ENCODE measurements around the gene DNAH14. TPM values are rescaled to one million over a fixed set of nuclear protein-coding genes. Genes with fewer than 3 reads are reported as not detected.

DNAH14 gene
- total and polyA plus RNA-seq, 2 experiments from 2014 or later = 55.3 to 80.2 TPM

DNA sequence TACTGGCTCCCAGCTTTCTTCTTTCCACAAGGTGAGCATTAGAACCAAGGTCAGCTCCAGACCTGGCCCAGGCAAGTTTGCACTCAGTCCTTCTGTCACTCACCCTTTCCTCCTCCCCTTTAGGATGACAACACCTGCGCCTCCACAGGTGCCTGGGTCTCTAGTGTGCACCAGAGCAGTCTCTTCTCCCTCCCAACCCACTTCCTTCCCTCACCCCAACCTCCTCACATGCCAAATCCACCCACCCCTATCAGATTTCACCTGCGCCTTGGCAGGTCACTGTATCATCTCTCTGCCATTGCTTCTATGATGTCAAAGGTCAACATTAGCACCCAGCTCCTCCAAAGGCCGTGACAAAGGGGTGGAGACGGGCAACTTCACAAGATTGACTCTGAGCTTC lies 460.4 kb downstream of the DNAH14 start (continued):
- TF ChIP-seq, protein P1, sequence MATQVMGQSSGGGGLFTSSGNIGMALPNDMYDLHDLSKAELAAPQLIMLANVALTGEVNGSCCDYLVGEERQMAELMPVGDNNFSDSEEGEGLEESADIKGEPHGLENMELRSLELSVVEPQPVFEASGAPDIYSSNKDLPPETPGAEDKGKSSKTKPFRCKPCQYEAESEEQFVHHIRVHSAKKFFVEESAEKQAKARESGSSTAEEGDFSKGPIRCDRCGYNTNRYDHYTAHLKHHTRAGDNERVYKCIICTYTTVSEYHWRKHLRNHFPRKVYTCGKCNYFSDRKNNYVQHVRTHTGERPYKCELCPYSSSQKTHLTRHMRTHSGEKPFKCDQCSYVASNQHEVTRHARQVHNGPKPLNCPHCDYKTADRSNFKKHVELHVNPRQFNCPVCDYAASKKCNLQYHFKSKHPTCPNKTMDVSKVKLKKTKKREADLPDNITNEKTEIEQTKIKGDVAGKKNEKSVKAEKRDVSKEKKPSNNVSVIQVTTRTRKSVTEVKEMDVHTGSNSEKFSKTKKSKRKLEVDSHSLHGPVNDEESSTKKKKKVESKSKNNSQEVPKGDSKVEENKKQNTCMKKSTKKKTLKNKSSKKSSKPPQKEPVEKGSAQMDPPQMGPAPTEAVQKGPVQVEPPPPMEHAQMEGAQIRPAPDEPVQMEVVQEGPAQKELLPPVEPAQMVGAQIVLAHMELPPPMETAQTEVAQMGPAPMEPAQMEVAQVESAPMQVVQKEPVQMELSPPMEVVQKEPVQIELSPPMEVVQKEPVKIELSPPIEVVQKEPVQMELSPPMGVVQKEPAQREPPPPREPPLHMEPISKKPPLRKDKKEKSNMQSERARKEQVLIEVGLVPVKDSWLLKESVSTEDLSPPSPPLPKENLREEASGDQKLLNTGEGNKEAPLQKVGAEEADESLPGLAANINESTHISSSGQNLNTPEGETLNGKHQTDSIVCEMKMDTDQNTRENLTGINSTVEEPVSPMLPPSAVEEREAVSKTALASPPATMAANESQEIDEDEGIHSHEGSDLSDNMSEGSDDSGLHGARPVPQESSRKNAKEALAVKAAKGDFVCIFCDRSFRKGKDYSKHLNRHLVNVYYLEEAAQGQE (IDR thresholded peaks at IDR 0.05; ENCODE audit: unreplicated experiment) = no peak

GRCh38 chr1:225396357-225396756 lies 466.9 kb downstream of the DNAH14 start:
- Mint-ChIP-seq H3K27ac (no peak overlapping the region), H3K27me3 (ENCODE audit: insufficient read depth, low read depth, poor library complexity) (peaks cover 5% of the 10 kb centered on the region), H3K36me3 (ENCODE audit: low read depth) (peaks cover 11% of the 10 kb centered on the region; the same call in 2 of the 3 replicates), H3K4me3 (no peak overlapping the region), H3K4me1 (no peaks in the 10 kb centered on the region), H3K9me3 (no peaks in the 10 kb centered on the region)
- H3K27ac ChIP-seq (ENCODE audit: low read depth) = peak overlapping the region; percentile 23; the same call in 1 of the 2 replicates
- no peaks in the 10 kb centered on the region for H3K27me3 ChIP-seq (ENCODE audit: insufficient read depth)
- H3K9me2 ChIP-seq (ENCODE audit: insufficient read depth) = no peaks in the 10 kb centered on the region
- no peak for DNase-seq (ENCODE audit: low spot score)
- no peak overlapping the region for H3K4me2 ChIP-seq
- H3K4me1 ChIP-seq (ENCODE audit: insufficient read depth) = no peaks in the 10 kb centered on the region
- no peak for TF ChIP-seq STAT1 (IDR thresholded peaks at IDR 0.05; ENCODE audit: unreplicated experiment)
- TF ChIP-seq, protein P1 (IDR thresholded peaks at IDR 0.05; ENCODE audit: unreplicated experiment) = no peak
- no peak for TF ChIP-seq ZNF331 (CRISPR knock-in tag; IDR thresholded peaks at IDR 0.05; ENCODE audit: low read depth)
- no peak for TF ChIP-seq JUNB (IDR thresholded peaks at IDR 0.05; ENCODE audit: unreplicated experiment)
- no peak for TF ChIP-seq NANOG (IDR thresholded peaks at IDR 0.05; ENCODE audit: borderline replicate concordance)
- no peak for TF ChIP-seq CREB1 (CRISPR knock-in tag; IDR thresholded peaks at IDR 0.05; ENCODE audit: low read depth)
- no peak for TF ChIP-seq EZH2phosphoT487 (IDR thresholded peaks at IDR 0.05; ENCODE audit: unreplicated experiment)
- TF ChIP-seq POLR2AphosphoS5 (IDR thresholded peaks at IDR 0.05; ENCODE audit: low read depth) = no peak
- H4K20me1 ChIP-seq (replicated peaks; ENCODE audit: insufficient read depth) = no peaks in the 10 kb centered on the region
- no peak overlapping the region for H2AFZ ChIP-seq
- no peak for ATAC-seq
- H3F3A ChIP-seq (replicated peaks; ENCODE audit: low read depth) = no peaks in the 10 kb centered on the region
- peaks cover 4% of the 10 kb centered on the region for H3K36me3 ChIP-seq (ENCODE audit: insufficient read depth)
- H3K79me2 ChIP-seq (replicated peaks; ENCODE audit: insufficient read depth) = no peaks in the 10 kb centered on the region
- no peak overlapping the region for H3K4me3 ChIP-seq

Measured in GM23338 (cell line).